PC-3 (cell line): ENCODE data around the gene HS3ST5.

Source experiments
- CTCF ChIP-seq: fragments of 300-600 bp; sonication (generic); conservative IDR thresholded peaks from 2 replicates; pipeline ENCODE4 v1.5.1; 2017; ENCODE audit warnings: antibody characterized with exemption, low read depth, mild to moderate bottlenecking, low read length
- EZH2 ChIP-seq: fragments of 300-600 bp; sonication (generic); IDR thresholded peaks from one replicate; pipeline ENCODE4 v1.6.1; 2017; ENCODE audit warnings: antibody characterized with exemption, mild to moderate bottlenecking, low read length; ENCODE audit not compliant: unreplicated experiment
- EZH2phosphoT487 ChIP-seq: fragments of 300-600 bp; sonication (generic); IDR thresholded peaks from 2 replicates; pipeline ENCODE4 v1.6.1; 2018; ENCODE audit warnings: mild to moderate bottlenecking, antibody characterized with exemption, low read length, borderline replicate concordance

- no peak for TF ChIP-seq CTCF
- TF ChIP-seq EZH2 = no peak
- no peak for TF ChIP-seq EZH2phosphoT487
Observed at GRCh38 chr6:114282292-114282691, 60.5 kb downstream of the HS3ST5 start.
